ENCODE data around the gene PIGQ.

DNA sequence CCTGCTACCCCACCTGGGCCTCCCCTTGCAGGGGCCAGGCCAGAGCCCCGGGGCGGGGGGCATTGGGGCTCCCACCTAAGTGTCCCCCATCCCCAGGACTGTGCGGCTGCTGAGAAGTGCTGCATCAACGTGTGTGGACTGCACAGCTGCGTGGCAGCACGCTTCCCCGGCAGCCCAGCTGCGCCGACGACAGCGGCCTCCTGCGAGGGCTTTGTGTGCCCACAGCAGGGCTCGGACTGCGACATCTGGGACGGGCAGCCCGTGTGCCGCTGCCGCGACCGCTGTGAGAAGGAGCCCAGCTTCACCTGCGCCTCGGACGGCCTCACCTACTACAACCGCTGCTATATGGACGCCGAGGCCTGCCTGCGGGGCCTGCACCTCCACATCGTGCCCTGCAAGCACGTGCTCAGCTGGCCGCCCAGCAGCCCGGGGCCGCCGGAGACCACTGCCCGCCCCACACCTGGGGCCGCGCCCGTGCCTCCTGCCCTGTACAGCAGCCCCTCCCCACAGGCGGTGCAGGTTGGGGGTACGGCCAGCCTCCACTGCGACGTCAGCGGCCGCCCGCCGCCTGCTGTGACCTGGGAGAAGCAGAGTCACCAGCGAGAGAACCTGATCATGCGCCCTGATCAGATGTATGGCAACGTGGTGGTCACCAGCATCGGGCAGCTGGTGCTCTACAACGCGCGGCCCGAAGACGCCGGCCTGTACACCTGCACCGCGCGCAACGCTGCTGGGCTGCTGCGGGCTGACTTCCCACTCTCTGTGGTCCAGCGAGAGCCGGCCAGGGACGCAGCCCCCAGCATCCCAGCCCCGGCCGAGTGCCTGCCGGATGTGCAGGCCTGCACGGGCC is 62.9 kb downstream of the PIGQ start:
- TF ChIP-seq, protein P1, sequence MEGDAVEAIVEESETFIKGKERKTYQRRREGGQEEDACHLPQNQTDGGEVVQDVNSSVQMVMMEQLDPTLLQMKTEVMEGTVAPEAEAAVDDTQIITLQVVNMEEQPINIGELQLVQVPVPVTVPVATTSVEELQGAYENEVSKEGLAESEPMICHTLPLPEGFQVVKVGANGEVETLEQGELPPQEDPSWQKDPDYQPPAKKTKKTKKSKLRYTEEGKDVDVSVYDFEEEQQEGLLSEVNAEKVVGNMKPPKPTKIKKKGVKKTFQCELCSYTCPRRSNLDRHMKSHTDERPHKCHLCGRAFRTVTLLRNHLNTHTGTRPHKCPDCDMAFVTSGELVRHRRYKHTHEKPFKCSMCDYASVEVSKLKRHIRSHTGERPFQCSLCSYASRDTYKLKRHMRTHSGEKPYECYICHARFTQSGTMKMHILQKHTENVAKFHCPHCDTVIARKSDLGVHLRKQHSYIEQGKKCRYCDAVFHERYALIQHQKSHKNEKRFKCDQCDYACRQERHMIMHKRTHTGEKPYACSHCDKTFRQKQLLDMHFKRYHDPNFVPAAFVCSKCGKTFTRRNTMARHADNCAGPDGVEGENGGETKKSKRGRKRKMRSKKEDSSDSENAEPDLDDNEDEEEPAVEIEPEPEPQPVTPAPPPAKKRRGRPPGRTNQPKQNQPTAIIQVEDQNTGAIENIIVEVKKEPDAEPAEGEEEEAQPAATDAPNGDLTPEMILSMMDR (IDR thresholded peaks at IDR 0.05; ENCODE audit: low read depth, low read length): no peak
- TF ChIP-seq EZH2phosphoT487 (IDR thresholded peaks at IDR 0.05; ENCODE audit: low read depth): no peak
